Measurements from ENCODE around the gene NGFR.

NGFR gene, protein sequence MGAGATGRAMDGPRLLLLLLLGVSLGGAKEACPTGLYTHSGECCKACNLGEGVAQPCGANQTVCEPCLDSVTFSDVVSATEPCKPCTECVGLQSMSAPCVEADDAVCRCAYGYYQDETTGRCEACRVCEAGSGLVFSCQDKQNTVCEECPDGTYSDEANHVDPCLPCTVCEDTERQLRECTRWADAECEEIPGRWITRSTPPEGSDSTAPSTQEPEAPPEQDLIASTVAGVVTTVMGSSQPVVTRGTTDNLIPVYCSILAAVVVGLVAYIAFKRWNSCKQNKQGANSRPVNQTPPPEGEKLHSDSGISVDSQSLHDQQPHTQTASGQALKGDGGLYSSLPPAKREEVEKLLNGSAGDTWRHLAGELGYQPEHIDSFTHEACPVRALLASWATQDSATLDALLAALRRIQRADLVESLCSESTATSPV

GRCh38 chr17:49494986-49495841 lies at the start of gene NGFR:
Gene NGFR (plus strand): TSS chr17:49495293. CDS start chr17:49495418, 125 bp downstream.
- DNase-seq (ENCODE audit: low read depth) = no peak

- no peak for DNase-seq (ENCODE audit: low read depth)
Observed at GRCh38 chr17:49445591-49445990, 49.5 kb upstream of the NGFR start.

DNA sequence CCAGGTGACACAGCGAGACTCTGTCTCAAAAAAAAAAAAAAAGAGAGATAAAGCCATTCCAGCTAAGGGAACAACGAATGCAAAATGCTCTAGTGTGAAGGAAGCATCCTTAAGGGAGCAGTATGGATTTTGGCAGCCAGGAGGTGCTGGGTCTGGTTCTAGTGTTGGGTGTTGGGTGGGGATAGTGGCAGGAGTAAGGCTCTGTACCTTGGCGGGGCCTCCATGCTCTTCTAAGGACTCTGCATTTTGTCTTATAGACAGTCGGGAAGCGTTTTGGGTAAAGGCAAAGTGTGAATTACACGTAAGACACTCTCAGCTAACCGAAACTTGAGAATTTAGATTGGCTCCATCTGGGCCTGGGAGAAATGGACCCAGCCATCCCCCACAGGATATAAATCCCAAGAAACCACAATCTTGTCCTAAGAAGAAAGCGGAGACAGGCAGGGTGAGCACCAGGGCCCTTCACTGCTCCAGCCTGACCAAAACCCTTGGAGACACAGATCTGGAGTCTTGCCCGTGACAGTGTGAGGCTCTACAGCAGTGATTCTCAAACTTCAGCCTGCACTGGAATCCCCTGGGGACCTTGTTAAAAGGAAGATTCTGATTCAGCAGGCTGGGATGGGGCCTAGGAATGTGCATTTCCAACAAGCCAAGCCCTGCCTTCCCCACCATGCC lies 47.3 kb upstream of the NGFR start:
- peak; percentile 76 for DNase-seq (ENCODE audit: low read depth)

GRCh38 chr17:49450181-49450580 lies 44.9 kb upstream of the NGFR start:
- no peak for DNase-seq (ENCODE audit: low read depth)

- no peak for DNase-seq (ENCODE audit: low read depth)
Observed at GRCh38 chr17:49450735-49451134, 44.4 kb upstream of the NGFR start.

GRCh38 chr17:49452201-49452600 lies 42.9 kb upstream of the NGFR start:
- DNase-seq (ENCODE audit: low read depth) = no peak

GRCh38 chr17:49452661-49453060 lies 42.4 kb upstream of the NGFR start:
- DNase-seq (ENCODE audit: low read depth) = no peak

GRCh38 chr17:49454050-49454449 lies 41.0 kb upstream of the NGFR start:
- no peak for DNase-seq (ENCODE audit: low read depth)

DNA sequence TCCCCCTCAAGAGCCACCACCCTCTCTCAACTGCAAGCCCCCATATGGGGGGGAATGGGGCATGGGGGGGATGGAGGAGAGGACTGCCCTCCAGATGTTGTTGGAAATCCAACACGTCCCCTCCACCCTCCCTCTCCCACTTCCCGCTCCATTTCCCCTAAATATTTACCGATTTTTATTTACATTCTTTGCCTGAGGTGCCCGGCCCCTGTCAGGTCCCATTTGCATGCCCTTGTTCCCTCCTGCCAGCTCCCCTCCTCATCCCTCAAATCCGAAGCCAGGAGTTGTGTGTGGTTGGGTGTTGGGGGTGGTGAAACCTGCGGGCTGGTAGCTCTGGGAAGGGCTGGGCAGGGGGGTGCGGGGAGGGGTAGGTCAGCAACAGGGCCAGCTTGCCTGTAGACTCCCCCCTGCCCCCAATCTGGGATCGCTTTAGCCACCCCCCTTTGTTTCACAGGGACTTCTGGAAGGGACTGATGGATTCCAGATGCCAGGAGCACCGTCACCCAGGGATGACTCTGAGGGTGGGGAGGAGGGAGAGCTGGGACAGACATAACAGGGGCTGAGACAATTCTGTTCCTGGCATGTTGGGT lies 39.7 kb upstream of the NGFR start:
- DNase-seq (ENCODE audit: low read depth) = no peak

DNA sequence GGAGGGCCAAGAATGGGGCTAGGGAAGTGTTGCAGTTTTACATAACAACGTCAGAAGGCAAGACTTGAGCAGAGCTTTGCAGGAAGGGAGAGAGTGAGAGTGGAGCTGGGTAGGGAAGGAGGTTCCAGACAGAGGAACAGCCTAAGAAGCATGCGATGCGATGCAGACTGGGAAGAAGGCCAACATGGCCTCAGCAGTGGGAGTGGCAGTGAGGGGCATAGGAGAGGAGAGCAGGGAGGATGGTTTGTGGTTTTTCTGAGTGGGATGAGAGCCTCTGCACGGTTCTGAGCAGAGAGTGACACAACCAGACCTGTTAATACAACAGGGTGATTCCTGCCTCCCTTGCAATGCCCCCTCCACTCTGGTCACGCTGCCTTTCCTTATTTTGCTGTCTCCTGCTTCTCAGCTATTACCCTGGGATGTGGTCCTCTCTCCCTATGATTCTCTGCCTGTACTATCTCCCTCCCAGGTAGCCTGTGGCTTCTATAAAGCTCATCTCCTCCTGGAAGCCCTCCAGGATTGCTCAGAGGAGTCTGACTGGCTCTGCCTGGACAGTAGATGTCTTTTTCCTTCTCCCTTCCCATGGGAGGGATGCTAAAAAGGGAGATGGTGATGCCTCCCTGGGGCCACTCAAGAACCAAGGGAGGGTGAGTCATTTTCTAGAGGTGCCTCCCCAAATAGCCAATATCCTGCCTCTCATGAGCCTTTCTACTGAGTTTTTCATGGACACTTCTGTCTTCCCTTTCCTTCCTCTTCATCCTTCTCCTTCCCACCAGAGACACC lies 38.7 kb upstream of the NGFR start:
- DNase-seq (ENCODE audit: low read depth) = peak; percentile 89

- DNase-seq (ENCODE audit: low read depth) = no peak
Observed at GRCh38 chr17:49457564-49458535, 37.2 kb upstream of the NGFR start.

- no peak for DNase-seq (ENCODE audit: low read depth)
Observed at GRCh38 chr17:49459401-49459984, 35.6 kb upstream of the NGFR start.

DNA sequence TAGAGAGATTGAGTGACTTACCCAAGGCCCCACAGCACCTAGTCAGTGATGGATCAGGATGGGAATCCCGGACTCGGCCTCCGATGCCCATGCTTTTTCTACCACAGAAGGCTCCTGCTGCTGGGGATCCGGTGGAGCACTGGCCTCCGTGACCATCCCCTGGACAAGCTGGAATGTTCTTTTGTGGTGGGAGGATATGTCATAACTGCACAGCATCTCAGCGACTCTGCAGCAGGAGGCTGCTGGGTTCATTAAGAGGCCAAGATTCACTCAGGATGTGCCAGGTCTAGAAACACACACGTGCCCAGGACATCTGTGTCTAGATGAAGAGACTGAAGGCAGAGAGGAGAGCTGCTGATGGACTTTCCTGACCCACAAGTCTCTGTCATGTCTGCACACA lies 34.7 kb upstream of the NGFR start:
- DNase-seq (ENCODE audit: low read depth) = no peak

DNA sequence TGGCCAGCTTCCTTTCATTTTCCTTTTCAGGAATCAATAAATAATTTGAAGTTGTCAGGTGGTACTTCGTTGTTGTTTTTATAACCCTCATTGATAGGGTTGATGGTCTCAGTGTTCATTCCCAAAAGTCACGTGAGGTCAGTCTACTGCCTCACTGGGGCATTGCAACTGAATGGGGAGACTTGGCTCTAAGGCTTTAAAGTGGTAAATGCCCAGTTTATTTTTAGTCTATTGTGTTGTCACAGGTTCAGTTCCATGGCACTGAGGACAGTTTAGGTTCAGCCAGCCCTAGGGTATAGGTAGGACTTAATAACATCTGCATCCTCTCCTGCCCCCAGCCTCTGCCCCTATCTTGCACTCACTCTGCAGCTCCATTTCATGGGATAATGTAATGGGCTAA lies 33.5 kb upstream of the NGFR start:
- DNase-seq (ENCODE audit: low read depth) = no peak

GRCh38 chr17:49464049-49464448 lies 31.0 kb upstream of the NGFR start:
- DNase-seq (ENCODE audit: low read depth) = no peak

DNA sequence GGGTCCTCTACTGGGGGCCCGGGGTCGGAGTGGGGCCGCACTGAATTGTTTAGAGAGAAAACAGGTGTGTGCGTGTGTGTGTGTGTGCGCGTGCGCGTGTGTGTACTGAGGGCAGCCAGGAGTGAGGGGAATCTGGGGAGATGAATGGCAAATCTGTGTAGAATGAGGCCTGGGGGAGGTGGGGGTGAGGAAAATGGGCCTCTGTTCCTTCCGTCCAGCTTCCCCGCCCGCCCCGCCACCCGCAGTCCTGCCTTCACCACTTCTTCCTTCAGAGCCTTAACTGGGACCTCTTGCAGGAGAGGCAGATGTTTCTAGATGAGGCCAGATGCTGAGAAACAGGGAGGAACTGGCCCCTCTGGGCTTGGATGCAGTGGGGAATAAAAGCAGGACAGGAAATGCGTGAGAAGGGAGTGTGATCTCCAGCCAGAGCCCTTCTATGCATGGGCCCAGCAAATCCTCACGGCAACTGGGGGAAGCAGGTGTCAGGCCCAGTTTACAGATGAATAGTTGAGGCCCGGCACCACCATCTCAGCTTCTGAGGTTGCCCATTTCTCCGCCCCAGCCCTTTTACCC lies 29.7 kb upstream of the NGFR start:
- no peak for DNase-seq (ENCODE audit: low read depth)

GRCh38 chr17:49466436-49466835 lies 28.7 kb upstream of the NGFR start:
- DNase-seq (ENCODE audit: low read depth) = no peak

DNA sequence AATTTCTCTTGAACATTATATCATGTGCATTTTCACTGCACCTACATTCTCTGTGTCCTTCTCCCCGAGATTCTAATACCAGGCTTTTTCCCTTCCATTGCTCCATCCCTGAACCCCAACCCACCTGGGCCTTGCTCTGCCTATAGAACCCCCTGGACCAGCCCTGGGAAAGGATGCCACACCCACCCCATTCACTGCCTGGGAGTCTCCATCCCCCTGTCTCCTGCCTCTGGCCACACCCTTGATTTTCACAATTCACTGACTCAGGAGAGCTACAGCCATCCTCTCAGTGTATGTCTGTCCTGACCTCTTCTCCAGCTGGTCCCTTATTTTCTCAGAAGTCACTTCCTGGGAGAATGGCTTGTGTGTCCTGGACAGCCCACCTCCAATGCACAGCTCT lies 27.9 kb upstream of the NGFR start:
- DNase-seq (ENCODE audit: low read depth) = no peak

DNA sequence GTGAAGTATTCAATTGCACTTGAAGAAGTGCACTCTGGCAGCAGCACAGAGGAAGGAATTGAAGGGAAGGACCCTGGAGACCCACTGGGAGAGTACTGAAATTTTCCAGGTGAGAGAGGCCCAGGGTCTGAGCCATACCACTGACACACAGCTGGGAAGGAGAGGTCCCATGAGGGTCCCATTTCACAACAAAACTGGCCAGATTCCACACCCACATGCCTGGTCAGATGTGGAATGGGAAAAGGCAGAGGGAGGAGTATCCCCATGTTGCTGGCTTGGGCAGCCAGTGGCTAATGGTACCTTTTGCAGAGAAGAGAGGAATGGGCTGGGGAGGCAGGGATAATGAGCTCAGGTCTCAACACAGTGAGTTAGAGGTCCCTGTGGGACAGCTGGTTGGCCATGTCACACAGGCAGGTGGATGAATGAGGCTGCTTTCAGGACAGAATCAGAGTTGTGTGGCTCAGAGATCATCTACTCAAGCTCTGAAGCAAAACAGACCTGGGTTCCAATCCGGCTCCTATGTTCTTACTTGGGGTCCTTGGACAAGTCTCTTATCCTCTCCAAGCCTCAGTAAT lies 26.2 kb upstream of the NGFR start:
- no peak for DNase-seq (ENCODE audit: low read depth)

Measured in GM04503 (cell line).